ENCODE results near the gene CLEC18B.
"Not testable (repeated sequence)": the region's sequence is repeated elsewhere in the genome, so short reads cannot be mapped to it uniquely, and the experiment has no call there.

Gene CLEC18B

DNA sequence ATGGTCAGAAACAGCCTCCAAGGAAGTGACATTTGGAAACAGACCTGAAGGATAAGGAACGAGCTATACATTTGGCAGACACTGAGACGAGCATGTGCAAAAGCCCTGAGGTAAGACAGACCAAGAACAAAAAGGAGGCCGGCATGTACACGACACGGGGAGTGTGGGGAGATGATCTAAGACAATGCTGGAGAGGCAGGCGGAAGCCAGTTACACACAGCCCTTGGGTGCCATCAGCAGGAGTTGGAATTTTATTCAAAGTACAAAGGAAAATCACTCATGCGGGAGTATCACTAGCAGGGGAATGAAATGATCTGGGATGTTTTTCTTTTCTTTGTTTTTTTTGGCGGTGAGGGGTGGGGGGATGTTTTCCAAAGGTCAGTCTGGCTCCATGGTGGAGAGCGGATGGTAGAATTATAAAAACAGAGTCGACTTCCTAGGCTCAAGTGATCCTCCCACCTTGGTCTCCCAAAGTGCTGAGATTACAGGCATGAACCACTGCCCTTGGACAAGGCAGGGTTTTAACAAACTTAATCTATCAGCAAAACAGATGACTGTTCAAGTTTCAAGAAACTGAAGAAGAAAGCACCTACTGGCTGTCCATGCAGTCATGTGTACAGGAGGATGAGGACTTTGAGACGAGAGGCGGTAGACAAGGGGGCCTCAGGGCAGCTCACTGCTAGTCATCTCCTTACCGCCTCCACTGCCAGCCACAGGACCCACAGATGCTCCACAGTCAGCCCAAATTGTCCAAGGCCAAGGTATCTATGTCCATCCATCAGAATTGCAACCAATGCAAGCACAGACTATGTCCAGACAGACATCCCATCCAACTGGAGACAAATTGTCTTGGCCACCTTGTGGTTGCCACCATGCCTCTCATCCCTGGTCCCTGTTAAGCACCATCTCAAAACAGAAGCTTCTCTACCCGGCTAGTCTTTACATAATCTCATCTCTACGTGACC is 59.4 kb downstream of the CLEC18B start:
- DNase-seq (ENCODE audit: low read depth in 2 of 3, low spot score in 1 of 3), result not testable (repeated sequence)
